SJSA1 (cell line): Measurements from ENCODE around the gene MBD2. TPM values are rescaled to one million over a fixed set of nuclear protein-coding genes. Genes with fewer than 3 reads are reported as not detected.
"Not testable (repeated sequence)": the region's sequence is repeated elsewhere in the genome, so short reads cannot be mapped to it uniquely, and the experiment has no call there.

Source experiments
- DNase-seq, 2 experiments: peaks; one replicate each; pipeline ENCODE4 v3.0.0-alpha.2; 2015 to 2020; ENCODE audit warnings: low spot score in 2 of 2, low read depth in 1 of 2
- H3K27ac ChIP-seq: fragments of 250-450 bp; sonication (Bioruptor Pico); 2 replicates; pipeline ENCODE4 v1.5.1; 2020; ENCODE audit warnings: mild to moderate bottlenecking, moderate library complexity
- H3K27me3 ChIP-seq: fragments of 250-450 bp; sonication (Bioruptor Pico); replicated peaks from 2 replicates; pipeline ENCODE4 v1.5.1; 2020; ENCODE audit warnings: mild to moderate bottlenecking, moderate library complexity
- H3K36me3 ChIP-seq: fragments of 250-450 bp; sonication (Bioruptor Pico); 2 replicates; pipeline ENCODE4 v1.5.1; 2020; ENCODE audit warnings: mild to moderate bottlenecking
- H3K4me1 ChIP-seq: fragments of 250-450 bp; sonication (Bioruptor Pico); replicated peaks from 2 replicates; pipeline ENCODE4 v1.6.1; 2021; ENCODE audit warnings: mild to moderate bottlenecking
- H3K4me3 ChIP-seq: fragments of 250-450 bp; sonication (Bioruptor Pico); 2 replicates; pipeline ENCODE4 v1.5.1; 2020; ENCODE audit warnings: mild to moderate bottlenecking
- H3K9me3 ChIP-seq: fragments of 250-450 bp; sonication (Bioruptor Pico); replicated peaks from 2 replicates; pipeline ENCODE4 v1.5.1; 2020; ENCODE audit warnings: mild to moderate bottlenecking
- total RNA-seq: library from RNA; depleted of rRNA; stranded (reverse); fragments of >200 nt; shearing (Covaris generic); gene quantifications from 2 replicates; pipeline ENCODE4 v1.2.3, GENCODE V29; 2014; rRNA removed

Gene MBD2
- 38.4 and 41.5 TPM in 2 replicates for total RNA-seq

GRCh38 chr18:54224379-54225014 is at the start of gene MBD2:
MBD2 (minus strand) TSS chr18:54224669; CDS start chr18:54224559, 110 bp downstream.
- Histone ChIP-seq H3K27me3 (no peaks in the 10 kb centered on the region), H3K4me1 (peaks cover 21% of the 10 kb centered on the region), H3K4me3 (peak within 1 kb of the TSS; percentile 92), H3K36me3 (peaks cover 15% of the 10 kb centered on the region), H3K27ac (peak within 1 kb of the TSS; percentile 62), H3K9me3 (no peaks in the 10 kb centered on the region)
- DNase-seq = peak; percentile 94 to 97

GRCh38 chr18:54269893-54270844 is 45.7 kb upstream of the MBD2 start:
- peaks cover 4% of the 10 kb centered on the region; the same call in 1 of the 2 replicates for H3K36me3 ChIP-seq
- peak in 1 of 2 experiments; percentile 61 for DNase-seq
- H3K4me3 ChIP-seq = peak overlapping the region; percentile 70
- H3K27ac ChIP-seq = peak overlapping the region; percentile 89
- H3K4me1 ChIP-seq = peaks cover 22% of the 10 kb centered on the region
- no peaks in the 10 kb centered on the region for H3K9me3 ChIP-seq
- H3K27me3 ChIP-seq = no peaks in the 10 kb centered on the region

- Histone ChIP-seq H3K4me1 (peaks cover 22% of the 10 kb centered on the region), H3K27me3 (no peaks in the 10 kb centered on the region), H3K9me3 (no peaks in the 10 kb centered on the region), H3K4me3 (peak overlapping the region; percentile 70), H3K36me3 (peaks cover 4% of the 10 kb centered on the region; the same call in 1 of the 2 replicates), H3K27ac (peak overlapping the region; percentile 89)
- DNase-seq = no peak
Observed at GRCh38 chr18:54268751-54269150, 44.3 kb upstream of the MBD2 start.

GRCh38 chr18:54267701-54268100 is 43.2 kb upstream of the MBD2 start:
- no peak for DNase-seq
- Histone ChIP-seq H3K4me3 (no peak overlapping the region), H3K9me3 (no peaks in the 10 kb centered on the region), H3K36me3 (peaks cover 4% of the 10 kb centered on the region; the same call in 1 of the 2 replicates), H3K27me3 (no peaks in the 10 kb centered on the region), H3K4me1 (peaks cover 22% of the 10 kb centered on the region), H3K27ac (no peak overlapping the region)

- no peak for DNase-seq
- Histone ChIP-seq H3K9me3 (no peaks in the 10 kb centered on the region), H3K27me3 (no peaks in the 10 kb centered on the region), H3K27ac (no peak overlapping the region), H3K36me3 (no peaks in the 10 kb centered on the region), H3K4me3 (no peak overlapping the region), H3K4me1 (peaks cover 15% of the 10 kb centered on the region)
Observed at GRCh38 chr18:54263904-54264336, 39.5 kb upstream of the MBD2 start.

- Histone ChIP-seq H3K27me3 (no peaks in the 10 kb centered on the region), H3K36me3 (no peaks in the 10 kb centered on the region), H3K27ac (no peak overlapping the region), H3K9me3 (no peaks in the 10 kb centered on the region), H3K4me1 (peaks cover 5% of the 10 kb centered on the region), H3K4me3 (no peak overlapping the region)
- DNase-seq = no peak
Observed at GRCh38 chr18:54261894-54262293, 37.4 kb upstream of the MBD2 start.

- Histone ChIP-seq H3K4me3 (no peak overlapping the region), H3K27me3 (no peaks in the 10 kb centered on the region), H3K9me3 (no peaks in the 10 kb centered on the region), H3K36me3 (no peaks in the 10 kb centered on the region), H3K4me1 (no peaks in the 10 kb centered on the region), H3K27ac (no peak overlapping the region)
- no peak for DNase-seq
Observed at GRCh38 chr18:54260396-54261072, 36.1 kb upstream of the MBD2 start.

GRCh38 chr18:54257818-54258217 is 33.3 kb upstream of the MBD2 start:
- H3K4me3 ChIP-seq, H3K9me3 ChIP-seq, H3K27ac ChIP-seq, H3K36me3 ChIP-seq, DNase-seq, H3K27me3 ChIP-seq, H3K4me1 ChIP-seq: not testable (repeated sequence)

- Histone ChIP-seq H3K4me3 (no peak overlapping the region), H3K27ac (no peak overlapping the region), H3K9me3 (no peaks in the 10 kb centered on the region), H3K4me1 (no peaks in the 10 kb centered on the region; the same call in 1 of the 2 replicates), H3K36me3 (no peaks in the 10 kb centered on the region), H3K27me3 (no peaks in the 10 kb centered on the region)
- no peak for DNase-seq
Observed at GRCh38 chr18:54257015-54257414, 32.5 kb upstream of the MBD2 start.

GRCh38 chr18:54255141-54255540 is 30.7 kb upstream of the MBD2 start:
- no peak overlapping the region for H3K27ac ChIP-seq
- H3K4me1 ChIP-seq = no peaks in the 10 kb centered on the region; the same call in 1 of the 2 replicates
- H3K36me3 ChIP-seq = no peaks in the 10 kb centered on the region
- no peaks in the 10 kb centered on the region for H3K9me3 ChIP-seq
- DNase-seq = no peak
- H3K27me3 ChIP-seq = no peaks in the 10 kb centered on the region
- H3K4me3 ChIP-seq = no peak overlapping the region

GRCh38 chr18:54254265-54254758 is 29.8 kb upstream of the MBD2 start:
- DNase-seq = peak in 1 of 2 experiments; percentile 7
- Histone ChIP-seq H3K27ac (no peak overlapping the region), H3K4me1 (no peaks in the 10 kb centered on the region; the same call in 1 of the 2 replicates), H3K4me3 (no peak overlapping the region), H3K9me3 (no peaks in the 10 kb centered on the region), H3K27me3 (no peaks in the 10 kb centered on the region), H3K36me3 (no peaks in the 10 kb centered on the region)

GRCh38 chr18:54251606-54252390 is 27.3 kb upstream of the MBD2 start:
- no peaks in the 10 kb centered on the region for H3K36me3 ChIP-seq
- no peaks in the 10 kb centered on the region for H3K9me3 ChIP-seq
- H3K4me1 ChIP-seq = peaks cover 5% of the 10 kb centered on the region; the same call in 1 of the 2 replicates
- H3K27me3 ChIP-seq = no peaks in the 10 kb centered on the region
- H3K27ac ChIP-seq = no peak overlapping the region
- no peak overlapping the region for H3K4me3 ChIP-seq
- no peak for DNase-seq

GRCh38 chr18:54250846-54251261 is 26.4 kb upstream of the MBD2 start:
- H3K4me1 ChIP-seq = peaks cover 6% of the 10 kb centered on the region; the same call in 1 of the 2 replicates
- no peak for DNase-seq
- H3K36me3 ChIP-seq = no peaks in the 10 kb centered on the region
- H3K9me3 ChIP-seq = no peaks in the 10 kb centered on the region
- no peak overlapping the region for H3K27ac ChIP-seq
- no peak overlapping the region for H3K4me3 ChIP-seq
- H3K27me3 ChIP-seq = no peaks in the 10 kb centered on the region
